Measurements from ENCODE around the gene HAL.

GRCh38 chr12:95986635-95987570 is 9.2 kb downstream of the HAL start:
- no peak for TF ChIP-seq CTCF (optimal IDR thresholded peaks at IDR 0.05 in 1 of 3, IDR thresholded peaks at IDR 0.05 in 1 of 3, conservative IDR thresholded peaks at IDR 0.05 in 1 of 3; ENCODE audit: extremely low read depth in 1 of 3, insufficient read depth in 2 of 3, low read length in 3 of 3)
- TF ChIP-seq EZH2 (IDR thresholded peaks at IDR 0.05; ENCODE audit: low read length), result no peak
